Prostate gland (tissue), 2 donors: ENCODE measurements around the gene RNF19B. TPM values are rescaled to one million over a fixed set of nuclear protein-coding genes. Genes with fewer than 3 reads are reported as not detected.
A peak's percentile ranks its signal among the peaks of the same experiment; 100 is the strongest.

Experiments used
- DNase-seq: peaks from one replicate; pipeline ENCODE4 v3.0.0-alpha.2; 2019; ENCODE audit warnings: low spot score
- H3K27ac ChIP-seq, 2 donors: fragments of 200-600 bp; sonication (generic); 2 replicates each; pipeline ENCODE4 v1.5.1; 2017 to 2019
- H3K27me3 ChIP-seq: fragments of 200-600 bp; sonication (generic); replicated peaks from 2 replicates; pipeline ENCODE4 v1.5.1; 2019; ENCODE audit not compliant: insufficient read depth
- H3K36me3 ChIP-seq, 2 donors: fragments of 200-600 bp; sonication (generic); 1 replicate in 1 of 2; 2 replicates in 1 of 2; pipeline versions ENCODE4 v1.5.1 to v1.8.1; 2017 to 2019
- H3K4me1 ChIP-seq: fragments of 200-600 bp; sonication (generic); replicated peaks from 2 replicates; pipeline ENCODE4 v1.5.1; 2019
- H3K4me3 ChIP-seq, 2 donors: fragments of 200-600 bp; sonication (generic); 2 replicates each; pipeline ENCODE4 v1.5.1; 2017 to 2019
- H3K9me3 ChIP-seq: fragments of 200-600 bp; sonication (generic); 2 replicates; pipeline ENCODE4 v1.5.1; 2017
- CTCF ChIP-seq, 4 experiments: fragments of 200-600 bp in 2 of 4; fragments of 450-650 bp in 2 of 4; sonication (generic) in 2 of 4; IDR thresholded peaks; 1 replicate in 3 of 4; 2 replicates in 1 of 4; pipeline ENCODE4 v1.5.1; 2016 to 2019; ENCODE audit warnings: antibody characterized with exemption in 4 of 4, mild to moderate bottlenecking in 2 of 4, moderate library complexity in 2 of 4
- POLR2A ChIP-seq: fragments of 450-650 bp; IDR thresholded peaks from one replicate; pipeline ENCODE4 v1.6.1; 2016; ENCODE audit warnings: antibody characterized with exemption, mild to moderate bottlenecking
- POLR2AphosphoS5 ChIP-seq: sonication (generic); formaldehyde crosslinking; IDR thresholded peaks from one replicate; pipeline ENCODE4 v1.6.1; 2017; ENCODE audit warnings: antibody characterized with exemption
- WGBS: methylation state at CpG from one replicate; pipeline ENCODE4 v1.1.5; 2018; 5-methylcytosine and 5-hydroxymethylcytosine counted together
- intact Hi-C: fragments of 100-400 bp; cut with DNase I; formaldehyde crosslinking; loops from one replicate; pipeline ENCODE4 v1.14.2; 2022
- total RNA-seq, 2 donors: library from RNA; depleted of rRNA; stranded (reverse); fragments of >200 nt; gene quantifications; one replicate each; pipeline ENCODE4 v1.1.0, GENCODE V29; 2016

RNF19B gene
- total RNA-seq, 2 donors from 2014 or later = 16.7 to 77.8 TPM

GRCh38 chr1:32971156-32971555 lies 6.5 kb upstream of the RNF19B start:
- TF ChIP-seq POLR2A (no peak), CTCF (IDR thresholded peaks at IDR 0.05) (no peak), POLR2AphosphoS5 (no peak)
- H3K4me1 ChIP-seq = no peaks in the 10 kb centered on the region
- H3K27ac ChIP-seq = no peak overlapping the region
- no peaks in the 10 kb centered on the region for H3K27me3 ChIP-seq
- DNase-seq = no peak
- H3K36me3 ChIP-seq = no peaks in the 10 kb centered on the region
- WGBS = 98% methylated on average over 1 of the region's 1 CpG
- intact Hi-C loops = no loop called here
- H3K4me3 ChIP-seq = no peak overlapping the region
- H3K9me3 ChIP-seq = no peaks in the 10 kb centered on the region

- H3K4me3 ChIP-seq = no peak overlapping the region
- no peak for DNase-seq
- H3K27ac ChIP-seq = no peak overlapping the region
- H3K36me3 ChIP-seq = no peaks in the 10 kb centered on the region
- H3K4me1 ChIP-seq = no peaks in the 10 kb centered on the region
- intact Hi-C loops = loop anchor here (5.0 kb wide), 1 partner anchor 38 kb away; no protein-coding TSS in a partner anchor
- no peaks in the 10 kb centered on the region for H3K27me3 ChIP-seq
- H3K9me3 ChIP-seq = no peaks in the 10 kb centered on the region
- TF ChIP-seq POLR2AphosphoS5 (no peak), POLR2A (no peak), CTCF (IDR thresholded peaks at IDR 0.05) (no peak)
Observed at GRCh38 chr1:32969566-32969965, 5.0 kb upstream of the RNF19B start.

GRCh38 chr1:32967888-32968568 lies 3.4 kb upstream of the RNF19B start:
- Histone ChIP-seq H3K27me3 (no peaks in the 10 kb centered on the region), H3K27ac (no peak overlapping the region), H3K4me1 (no peaks in the 10 kb centered on the region), H3K36me3 (no peaks in the 10 kb centered on the region), H3K9me3 (no peaks in the 10 kb centered on the region), H3K4me3 (no peak overlapping the region)
- TF ChIP-seq CTCF (IDR thresholded peaks at IDR 0.05) (no peak), POLR2AphosphoS5 (no peak), POLR2A (no peak)
- 42% methylated on average over 4 of the region's 4 CpGs for WGBS
- intact Hi-C loops = loop anchor here (5.0 kb wide), 1 partner anchor 39 kb away; no protein-coding TSS in a partner anchor
- no peak for DNase-seq

- 86% methylated on average over 2 of the region's 2 CpGs for WGBS
- H3K27me3 ChIP-seq = no peaks in the 10 kb centered on the region
- no peak for DNase-seq
- no peaks in the 10 kb centered on the region for H3K36me3 ChIP-seq
- H3K9me3 ChIP-seq = no peaks in the 10 kb centered on the region
- TF ChIP-seq POLR2AphosphoS5 (no peak), CTCF (IDR thresholded peaks at IDR 0.05) (no peak), POLR2A (no peak)
- intact Hi-C loops = loop anchor here (5.0 kb wide), 1 partner anchor 40 kb away; no protein-coding TSS in a partner anchor
- H3K27ac ChIP-seq = no peak overlapping the region
- H3K4me3 ChIP-seq = no peak overlapping the region
- no peaks in the 10 kb centered on the region for H3K4me1 ChIP-seq
Observed at GRCh38 chr1:32966900-32967299, 2.3 kb upstream of the RNF19B start.

GRCh38 chr1:32965251-32965747 lies 690 bp upstream of the RNF19B start:
- Histone ChIP-seq H3K36me3 (no peaks in the 10 kb centered on the region), H3K9me3 (no peaks in the 10 kb centered on the region), H3K27ac (peak overlapping the region; percentile 87 to 89), H3K4me3 (peak overlapping the region; percentile 85 to 86), H3K4me1 (no peaks in the 10 kb centered on the region), H3K27me3 (no peaks in the 10 kb centered on the region)
- TF ChIP-seq CTCF (IDR thresholded peaks at IDR 0.05) (no peak), POLR2AphosphoS5 (no peak), POLR2A (no peak)
- 72% methylated on average over 5 of the region's 5 CpGs for WGBS
- intact Hi-C loops = loop anchor here (5.0 kb wide), 1 partner anchor 42 kb away; no protein-coding TSS in a partner anchor
- DNase-seq = no peak
